ENCODE results near the gene HENMT1. TPM values are rescaled to one million over a fixed set of nuclear protein-coding genes. Genes with fewer than 3 reads are reported as not detected.

HENMT1 gene
- total and polyA plus RNA-seq, 9 of the 15 experiments (the other 6 are each of a cell fraction or from before 2014, with no cell fraction given), result not detected

GRCh38 chr1:108600504-108600903, 60.4 kb downstream of the HENMT1 start:
- no peaks in the 10 kb centered on the region for H3K27me3 ChIP-seq (ENCODE audit: control insufficient read depth in 2 of 2, insufficient read depth in 2 of 2, low read length in 2 of 2)
- no peak overlapping the region for H3K4me3 ChIP-seq
- H3K27ac ChIP-seq (ENCODE audit: extremely low read depth, low read depth, low read length), result no peak overlapping the region
- no peak for FAIRE-seq
- H3K4me1 ChIP-seq (replicated peaks in 1 of 2; ENCODE audit: control insufficient read depth in 2 of 2, insufficient read depth in 2 of 2, low read length in 2 of 2), result peaks cover 0 to 11% of the 10 kb centered on the region in 2 experiments; a peak in 2 of 5 replicates
- ChIA-PET POLR2A (interaction anchor here (0.7 kb wide), 1 partner anchor 18 kb away, joined by 4 read pairs; no protein-coding TSS in a partner anchor), CTCF (ENCODE audit: low intra/inter-chr PET ratio) (no interaction called here)
- no peak overlapping the region for H2AFZ ChIP-seq (ENCODE audit: low read depth, low read length)
- 71% methylated on average over 4 of the region's 4 CpGs for WGBS (ENCODE audit: insufficient coverage, low coverage, missing lambda C conversion rate)
- DNase-seq (ENCODE audit: extremely low read depth in 1 of 4, low spot score in 3 of 4), result no peak
- H3K9me3 ChIP-seq (replicated peaks; ENCODE audit: control insufficient read depth, insufficient read depth, low read depth, low read length), result no peaks in the 10 kb centered on the region
- in situ Hi-C loops (cut with MboI), result no loop called here
- ATAC-seq, result no peak
- no peak overlapping the region for H3K9ac ChIP-seq (ENCODE audit: insufficient read depth in 1 of 2, low read depth in 2 of 2, low read length in 2 of 2)
- 0 out of 3 replicates have a peak, but pooled peaks cover 10% of the 10 kb centered on the region for H3K36me3 ChIP-seq (ENCODE audit: control insufficient read depth, insufficient read depth, low read length)
- H3K4me2 ChIP-seq (ENCODE audit: insufficient read depth, low read length), result no peak overlapping the region
- H3K79me2 ChIP-seq (ENCODE audit: control insufficient read depth, insufficient read depth, low read length), result no peaks in the 10 kb centered on the region
- intact Hi-C loops (cut with micrococcal nuclease), result no loop called here
- peaks cover 4% of the 10 kb centered on the region for H4K20me1 ChIP-seq (replicated peaks; ENCODE audit: control insufficient read depth, insufficient read depth, low read length)
- H3K9me1 ChIP-seq (ENCODE audit: control insufficient read depth, insufficient read depth, low read length), result no peaks in the 10 kb centered on the region
- no TSS peak for BruUV-seq (replicated peaks)
- no peak for TF ChIP-seq MTF1 (CRISPR knock-in tag; IDR thresholded peaks at IDR 0.05; ENCODE audit: borderline replicate concordance)
- no peak for TF ChIP-seq CEBPZ (IDR thresholded peaks at IDR 0.05; ENCODE audit: borderline replicate concordance, low read depth, low read length)
- no peak for TF ChIP-seq SRF (CRISPR knock-in tag; IDR thresholded peaks at IDR 0.05)
- TF ChIP-seq ZBTB33 (CRISPR knock-in tag; IDR thresholded peaks at IDR 0.05), result no peak
- TF ChIP-seq CBX5 (IDR thresholded peaks at IDR 0.05; ENCODE audit: borderline replicate concordance, low read depth), result no peak
- TF ChIP-seq HDAC1 (IDR thresholded peaks at IDR 0.05), result no peak
- TF ChIP-seq ATF6 (CRISPR knock-in tag; IDR thresholded peaks at IDR 0.05), result no peak
- no peak for TF ChIP-seq KLF10 (CRISPR knock-in tag; IDR thresholded peaks at IDR 0.05)
- TF ChIP-seq CREM (IDR thresholded peaks at IDR 0.05; ENCODE audit: low read depth), result no peak
- TF ChIP-seq ZNF239 (CRISPR knock-in tag; IDR thresholded peaks at IDR 0.05), result no peak
- no peak for TF ChIP-seq TEAD2 (tag; IDR thresholded peaks at IDR 0.05)
- TF ChIP-seq CEBPG (CRISPR knock-in tag; IDR thresholded peaks at IDR 0.05), result no peak
- no peak for TF ChIP-seq CEBPG (tag; conservative IDR thresholded peaks at IDR 0.05 in 1 of 2, IDR thresholded peaks at IDR 0.05 in 1 of 2)
- no peak for TF ChIP-seq SMARCB1 (IDR thresholded peaks at IDR 0.05; ENCODE audit: insufficient read length, low read depth)
- no peak for TF ChIP-seq TCF7 (IDR thresholded peaks at IDR 0.05; ENCODE audit: borderline replicate concordance)
- no peak for TF ChIP-seq CHD4 (IDR thresholded peaks at IDR 0.05; ENCODE audit: insufficient read depth, insufficient replicate concordance, low read depth, low read length, poor library complexity, severe bottlenecking)
